ENCODE measurements around the gene PCDHGA11.

- TF ChIP-seq GATA2 (IDR thresholded peaks at IDR 0.05; ENCODE audit: low read depth, low read length), result no peak
- no peak for TF ChIP-seq GATA3 (IDR thresholded peaks at IDR 0.05; ENCODE audit: low read depth, low read length)
Measured at GRCh38 chr5:141388661-141389060, 32.2 kb upstream of the PCDHGA11 start.
